RWPE2 (cell line): Measurements from ENCODE around the gene PEX11A.

Experiments used
- ATAC-seq: fragments of 200-7000 bp; cut with Tn5 transposase; 3 replicates; pipeline ENCODE4 v1.9.1; 2021; ENCODE audit warnings: low read depth
- DNase-seq: peaks from one replicate; pipeline ENCODE4 v3.0.0-alpha.2; 2020; ENCODE audit warnings: low spot score
- H3K27ac ChIP-seq: fragments of 450-650 bp; 2 replicates; pipeline ENCODE4 v1.5.1; 2017; ENCODE audit warnings: mild to moderate bottlenecking; ENCODE audit not compliant: poor library complexity, severe bottlenecking
- H3K27me3 ChIP-seq: fragments of 250-450 bp; sonication (Bioruptor Pico); 2 replicates; pipeline ENCODE4 v1.5.1; 2021; ENCODE audit warnings: mild to moderate bottlenecking, moderate library complexity; ENCODE audit not compliant: insufficient read depth, poor library complexity, severe bottlenecking
- H3K36me3 ChIP-seq: fragments of 250-450 bp; sonication (Bioruptor Pico); 2 replicates; pipeline ENCODE4 v1.5.1; 2020; ENCODE audit warnings: low read depth, mild to moderate bottlenecking, moderate library complexity
- H3K4me1 ChIP-seq: fragments of 250-450 bp; sonication (Bioruptor Pico); 2 replicates; pipeline ENCODE4 v1.5.1; 2021; ENCODE audit warnings: mild to moderate bottlenecking, moderate library complexity; ENCODE audit not compliant: insufficient read depth, poor library complexity, severe bottlenecking
- H3K4me3 ChIP-seq: fragments of 250-450 bp; sonication (Bioruptor Pico); 2 replicates; pipeline ENCODE4 v1.5.1; 2021; ENCODE audit warnings: mild to moderate bottlenecking, moderate library complexity; ENCODE audit not compliant: severe bottlenecking
- H3K9me3 ChIP-seq: fragments of 250-450 bp; sonication (Bioruptor Pico); 2 replicates; pipeline ENCODE4 v1.5.1; 2021; ENCODE audit warnings: mild to moderate bottlenecking, moderate library complexity; ENCODE audit not compliant: severe bottlenecking
- CTCF ChIP-seq: fragments of 450-650 bp; IDR thresholded peaks from one replicate; pipeline ENCODE4 v1.5.1; 2017; ENCODE audit warnings: mild to moderate bottlenecking, moderate library complexity; ENCODE audit not compliant: poor library complexity, severe bottlenecking

The PEX11A gene

GRCh38 chr15:89654847-89655805 lies 35.4 kb downstream of the PEX11A start, which contains the start of gene KIF7:
TSS of gene KIF7 (minus strand) at chr15:89655467. CDS start at chr15:89652930, 2,537 bp downstream.
- H3K27me3 ChIP-seq = no peaks in the 10 kb centered on the region
- H3K27ac ChIP-seq = peak within 1 kb of the TSS; percentile 11
- H3K36me3 ChIP-seq = no peaks in the 10 kb centered on the region
- DNase-seq (peak; percentile 77), ATAC-seq (peak; percentile 70)
- H3K9me3 ChIP-seq = no peaks in the 10 kb centered on the region
- TF ChIP-seq CTCF = no peak
- H3K4me3 ChIP-seq = peak within 1 kb of the TSS; percentile 75
- H3K4me1 ChIP-seq = no peaks in the 10 kb centered on the region

GRCh38 chr15:89654301-89654761 lies 36.2 kb downstream of the PEX11A start:
- H3K9me3 ChIP-seq = no peaks in the 10 kb centered on the region
- peak; percentile 68 for ATAC-seq
- H3K27me3 ChIP-seq = no peaks in the 10 kb centered on the region
- no peak for TF ChIP-seq CTCF
- H3K27ac ChIP-seq = peak overlapping the region; percentile 11
- peak overlapping the region; percentile 75 for H3K4me3 ChIP-seq
- no peaks in the 10 kb centered on the region for H3K36me3 ChIP-seq
- no peaks in the 10 kb centered on the region for H3K4me1 ChIP-seq
- peak; percentile 80 for DNase-seq

- H3K4me1 ChIP-seq = no peaks in the 10 kb centered on the region
- no peaks in the 10 kb centered on the region for H3K9me3 ChIP-seq
- no peaks in the 10 kb centered on the region for H3K27me3 ChIP-seq
- H3K36me3 ChIP-seq = no peaks in the 10 kb centered on the region
- no peak overlapping the region for H3K4me3 ChIP-seq
- TF ChIP-seq CTCF = no peak
- ATAC-seq = no peak
- no peak overlapping the region for H3K27ac ChIP-seq
- DNase-seq = peak; percentile 28
Measured at GRCh38 chr15:89653578-89653977, 37.0 kb downstream of the PEX11A start.

GRCh38 chr15:89652666-89653065 lies 37.9 kb downstream of the PEX11A start:
- H3K27me3 ChIP-seq = no peaks in the 10 kb centered on the region
- H3K27ac ChIP-seq = no peak overlapping the region
- H3K36me3 ChIP-seq = no peaks in the 10 kb centered on the region
- peak; percentile 70 for DNase-seq
- H3K4me1 ChIP-seq = no peaks in the 10 kb centered on the region
- TF ChIP-seq CTCF = no peak
- no peak overlapping the region for H3K4me3 ChIP-seq
- H3K9me3 ChIP-seq = no peaks in the 10 kb centered on the region
- no peak for ATAC-seq

GRCh38 chr15:89652131-89652530 lies 38.4 kb downstream of the PEX11A start:
- Histone ChIP-seq H3K4me1 (no peaks in the 10 kb centered on the region), H3K9me3 (no peaks in the 10 kb centered on the region), H3K27ac (no peak overlapping the region), H3K36me3 (no peaks in the 10 kb centered on the region), H3K4me3 (no peak overlapping the region), H3K27me3 (no peaks in the 10 kb centered on the region)
- no peak for TF ChIP-seq CTCF
- DNase-seq = peak; percentile 69
- no peak for ATAC-seq
